ENCODE measurements around the gene KLRK1.
"Not testable (repeated sequence)": the region's sequence is repeated elsewhere in the genome, so short reads cannot be mapped to it uniquely, and the experiment has no call there.

Gene KLRK1

DNA sequence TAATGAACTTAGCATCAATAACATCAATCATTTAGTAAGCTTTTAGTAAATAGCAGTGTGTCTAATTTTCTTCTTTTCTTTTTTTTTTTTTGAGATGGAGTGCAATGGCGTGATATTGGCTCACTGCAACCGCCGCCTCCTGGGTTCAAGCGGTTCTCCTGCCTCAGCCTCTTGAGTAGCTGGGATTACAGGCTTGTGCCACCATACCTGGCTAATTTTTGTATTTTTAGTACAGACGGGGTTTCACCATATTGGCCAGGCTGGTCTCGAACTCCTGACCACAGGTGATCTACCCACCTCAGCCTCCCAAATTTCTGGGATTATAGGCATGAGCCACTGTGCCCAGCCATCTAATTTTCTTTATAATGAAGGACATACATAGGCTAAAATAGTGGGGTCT is 2.3 kb downstream of the KLRK1 start:
- DNase-seq: not testable (repeated sequence)

GRCh38 chr12:10386857-10387256 is 3.0 kb downstream of the KLRK1 start:
- no peak for DNase-seq

GRCh38 chr12:10385166-10385613 is 4.7 kb downstream of the KLRK1 start:
- DNase-seq: no peak

GRCh38 chr12:10384191-10384590 is 5.7 kb downstream of the KLRK1 start:
- DNase-seq: no peak

DNA sequence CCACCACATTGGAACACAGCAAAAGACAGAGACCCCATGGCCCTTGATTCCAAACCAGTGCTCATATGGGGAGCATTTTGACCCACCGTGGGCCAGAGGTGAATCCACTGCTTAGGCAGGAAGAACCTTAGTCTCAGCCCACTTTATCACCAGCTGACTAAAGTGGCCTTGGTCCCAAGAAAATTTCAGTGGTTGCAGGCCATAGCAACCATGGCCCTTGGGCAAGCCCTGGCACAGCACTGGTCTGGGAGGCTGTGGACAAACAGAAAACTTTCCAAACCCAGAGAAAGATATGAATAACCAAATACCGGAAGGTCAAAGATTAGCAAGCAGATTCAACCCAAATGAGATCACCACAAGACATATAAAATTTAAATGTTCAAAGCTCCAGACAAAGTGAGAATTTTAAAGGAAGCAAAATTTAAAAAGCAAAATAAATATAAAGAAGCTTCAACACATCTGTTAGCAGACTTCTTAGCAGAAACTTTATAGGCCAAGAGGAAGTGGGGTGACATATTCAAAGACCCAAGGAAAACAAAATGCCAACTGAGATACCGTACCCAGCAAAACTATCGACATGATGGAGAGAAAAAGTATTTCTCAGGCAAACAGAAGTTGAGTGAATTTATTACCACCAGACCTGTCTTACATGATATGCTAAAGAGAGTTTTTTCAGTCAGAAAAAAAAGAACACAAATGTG is 7.8 kb downstream of the KLRK1 start:
- no peak for DNase-seq

DNA sequence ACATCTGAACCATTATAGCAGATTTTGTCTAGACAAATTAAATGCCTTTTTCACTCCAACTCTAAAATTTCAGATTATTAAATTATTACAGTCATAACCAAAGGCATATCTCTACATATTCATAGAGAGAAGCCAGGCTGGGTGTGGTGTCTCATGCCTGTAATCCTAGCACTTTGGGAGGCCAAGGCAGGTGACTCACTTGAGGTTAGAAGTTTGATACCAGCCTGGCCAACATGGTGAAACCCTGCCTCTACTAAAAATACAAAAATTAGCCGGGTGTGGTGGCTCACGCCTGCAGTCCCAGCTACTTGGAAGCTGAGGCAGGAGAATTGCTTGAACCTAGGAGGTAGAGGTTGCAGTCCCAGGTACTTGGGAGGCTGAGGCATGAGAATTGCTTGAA is 11.1 kb downstream of the KLRK1 start:
- DNase-seq: not testable (repeated sequence)

DNA sequence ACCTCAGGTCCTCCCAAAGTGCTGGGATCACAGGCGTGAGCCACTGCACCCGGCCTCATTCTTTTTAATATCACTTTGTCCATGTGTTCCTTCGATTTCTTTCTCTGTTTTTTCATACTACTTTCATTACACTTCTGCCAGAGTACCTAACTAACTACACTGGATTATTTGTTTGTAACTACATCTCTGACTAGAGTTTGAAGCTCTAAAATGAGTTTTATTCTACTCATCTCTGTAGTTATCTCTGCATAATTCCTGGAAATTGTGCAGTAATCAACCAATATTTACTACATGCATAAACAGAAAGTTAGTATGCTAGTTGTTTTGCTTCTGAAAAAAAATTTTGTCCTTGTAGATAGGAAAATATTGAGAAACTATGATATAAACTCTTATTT is 15.2 kb downstream of the KLRK1 start:
- no peak for DNase-seq

DNA sequence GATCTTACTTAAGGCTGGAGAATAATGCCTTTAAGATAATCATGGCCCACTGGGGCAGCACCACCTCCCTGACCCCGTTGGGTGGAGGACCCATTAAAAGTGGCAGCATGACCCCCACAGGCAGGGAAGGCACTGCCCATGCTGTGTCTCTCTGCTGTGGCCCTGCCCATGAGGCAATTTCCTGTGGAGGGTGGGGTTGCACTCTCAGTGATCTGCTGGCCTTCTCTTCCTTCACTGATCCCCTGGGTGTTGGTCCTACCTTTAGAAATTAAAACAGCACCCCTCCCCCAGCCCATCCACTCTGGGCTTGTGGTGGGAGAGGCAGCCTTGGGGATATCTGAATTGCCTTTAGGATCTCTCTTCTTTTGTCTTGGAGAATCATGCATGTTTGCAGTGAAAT is 17.3 kb downstream of the KLRK1 start:
- peak; percentile 37 for DNase-seq

- DNase-seq: not testable (repeated sequence)
Measured at GRCh38 chr12:10371893-10372535, 17.8 kb downstream of the KLRK1 start.

GRCh38 chr12:10369557-10370415 is 20.1 kb downstream of the KLRK1 start:
- peak; percentile 37 for DNase-seq

DNA sequence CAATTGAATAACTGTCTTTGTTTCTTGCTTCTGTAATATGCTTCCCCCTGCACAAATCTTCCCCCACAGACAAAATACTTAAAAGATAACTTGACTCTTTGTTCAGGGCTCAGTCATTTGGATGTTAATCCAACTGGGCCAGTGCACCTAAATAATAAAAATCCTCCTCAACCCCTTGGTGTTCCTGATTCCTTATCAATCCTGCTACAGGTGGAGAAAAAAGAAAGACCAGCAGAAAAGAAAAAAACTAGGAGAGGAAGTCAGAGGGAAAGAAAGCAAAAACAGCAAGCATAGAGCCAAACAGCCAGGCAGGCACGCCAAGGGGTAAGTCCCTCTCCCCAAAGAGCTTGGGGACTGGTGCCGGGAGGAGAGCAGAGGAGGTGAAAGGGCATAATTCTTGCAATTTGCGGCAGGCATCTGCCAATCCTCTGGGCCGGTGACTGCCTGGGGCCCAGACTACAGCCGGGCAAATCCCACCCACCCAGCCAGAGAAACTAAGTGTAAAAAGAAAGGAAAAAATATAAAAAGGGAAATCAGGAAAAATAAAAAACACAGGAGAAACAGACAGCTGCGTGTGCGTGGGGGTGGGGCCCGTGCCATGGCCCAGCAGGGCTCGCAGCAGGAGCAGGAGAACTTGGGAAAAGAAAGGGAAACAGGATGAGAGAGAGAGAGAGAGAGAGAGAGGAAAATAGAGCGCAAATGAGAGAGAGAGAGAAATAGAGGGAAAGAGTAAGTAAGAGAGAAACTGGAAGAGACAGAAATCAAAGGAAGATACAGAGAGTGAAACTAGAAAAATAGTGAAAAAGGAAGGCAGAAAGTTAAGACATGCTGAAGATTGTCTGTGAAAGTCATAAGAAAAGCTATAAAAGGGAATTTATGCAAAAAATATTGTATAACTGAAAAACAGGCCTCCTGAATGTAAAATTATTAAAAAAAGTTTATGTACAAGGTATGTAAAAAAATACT is 21.4 kb downstream of the KLRK1 start:
- no peak for DNase-seq

GRCh38 chr12:10367714-10368113 is 22.1 kb downstream of the KLRK1 start:
- DNase-seq: not testable (repeated sequence)

DNA sequence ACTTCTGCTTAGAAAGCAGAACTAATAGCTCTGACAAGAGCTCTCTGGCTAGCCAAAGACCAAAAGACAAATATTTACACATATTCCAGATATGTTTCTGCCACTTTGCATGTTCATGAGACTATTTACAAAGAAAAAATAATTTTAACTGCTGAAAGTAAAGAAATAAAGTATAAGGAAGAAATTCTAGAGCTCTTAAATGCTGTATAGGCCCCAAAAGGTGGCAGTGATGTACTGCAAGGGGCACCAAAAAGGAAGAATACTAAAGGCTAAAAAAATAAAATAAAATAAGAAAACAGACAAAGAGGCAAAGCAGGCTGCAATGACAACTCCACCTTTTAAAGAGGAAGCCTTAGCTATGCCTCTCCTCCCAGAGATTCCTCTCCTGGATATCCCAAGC is 23.0 kb downstream of the KLRK1 start:
- no peak for DNase-seq

DNA sequence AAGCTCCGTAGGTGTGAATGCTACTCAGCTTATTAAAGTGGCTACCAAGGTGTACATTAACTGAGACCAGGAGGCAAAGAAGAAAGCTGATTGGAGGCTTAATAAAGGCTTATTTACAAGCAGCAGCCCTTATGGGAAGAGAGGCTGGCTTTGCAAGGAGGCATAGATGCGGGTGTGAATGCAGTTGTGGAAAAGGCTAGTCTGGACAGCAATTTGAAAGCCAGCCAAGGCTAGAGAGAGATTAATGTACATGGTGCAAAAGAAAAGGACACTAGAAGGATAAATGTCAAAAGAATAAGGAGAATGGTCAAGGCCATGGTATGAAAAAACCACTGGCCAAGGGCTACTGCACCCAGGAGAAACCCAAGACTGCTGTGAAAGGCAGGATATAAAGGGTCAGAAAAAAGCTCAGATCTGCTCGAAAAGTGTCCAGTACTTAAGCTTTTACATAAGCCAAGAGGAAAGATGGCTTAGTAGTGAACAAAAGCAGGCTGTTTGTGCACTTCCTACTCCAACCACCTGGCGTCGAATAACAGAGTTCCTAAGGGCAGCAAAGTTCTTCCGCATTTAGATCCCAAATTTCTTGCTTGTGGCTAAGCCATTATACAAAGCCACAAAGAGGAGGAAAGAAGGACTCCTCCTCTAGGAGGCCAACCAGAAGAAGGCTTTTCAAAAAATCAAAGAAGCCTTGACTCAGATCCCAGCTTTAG is 24.0 kb downstream of the KLRK1 start:
- DNase-seq: no peak

DNA sequence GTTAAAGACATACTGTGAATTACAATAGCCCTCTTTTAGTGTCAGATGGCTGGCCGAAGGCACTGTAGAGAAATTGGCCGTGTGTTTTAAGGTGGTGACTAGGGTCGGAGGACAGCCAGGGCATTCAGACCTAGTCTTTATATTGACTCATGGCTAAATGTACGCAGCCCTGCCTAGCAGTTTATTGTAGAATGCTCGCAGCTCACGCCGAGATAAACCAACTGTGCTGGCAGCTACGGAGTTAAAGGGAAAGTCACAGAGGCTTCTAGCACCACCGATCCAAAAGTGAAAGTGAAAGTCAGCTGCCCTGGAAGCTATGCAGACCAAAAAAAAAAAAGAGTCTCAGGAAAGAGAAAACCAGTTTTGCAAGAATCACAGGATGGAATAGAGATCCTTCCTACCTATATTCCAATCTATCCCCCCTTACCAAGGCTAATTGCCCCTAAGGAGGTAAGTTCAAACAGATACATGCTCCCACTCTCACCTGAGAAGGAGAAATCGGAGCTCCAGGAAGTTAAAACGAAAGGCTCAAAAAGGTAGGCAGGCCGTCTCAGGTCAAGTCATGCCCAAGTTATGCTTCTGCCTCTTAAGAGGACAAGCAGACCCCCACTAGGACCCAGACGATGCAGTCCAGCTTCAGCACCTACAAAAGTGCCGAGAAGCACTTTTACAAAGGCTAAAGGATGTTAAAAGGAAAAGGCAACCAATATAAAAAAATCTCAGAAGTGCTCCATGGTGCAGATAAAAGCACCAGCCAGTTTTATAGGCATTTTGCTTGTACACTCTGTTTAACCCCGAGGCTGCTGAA is 24.8 kb downstream of the KLRK1 start:
- peak; percentile 80 for DNase-seq

GRCh38 chr12:10363914-10364814 is 25.7 kb downstream of the KLRK1 start:
- DNase-seq: no peak

DNA sequence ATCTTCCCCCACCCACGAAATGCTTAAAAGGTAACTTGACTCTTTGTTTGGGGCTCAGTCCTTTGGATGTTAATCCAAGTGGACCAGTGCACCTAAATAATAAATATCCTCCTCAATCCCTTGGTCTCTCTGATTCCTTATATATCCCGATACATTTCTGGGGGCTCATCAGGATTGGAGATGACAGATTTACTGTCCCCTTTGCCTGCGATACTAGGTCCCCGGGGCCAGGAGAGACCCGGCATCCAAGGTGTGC is 26.3 kb downstream of the KLRK1 start:
- DNase-seq: no peak

GRCh38 chr12:10362828-10363657 is 26.8 kb downstream of the KLRK1 start:
- DNase-seq: no peak

GRCh38 chr12:10362325-10362724 is 27.5 kb downstream of the KLRK1 start:
- no peak for DNase-seq

Data from CD4-positive, alpha-beta T cell treated with Interleukin-10 for 1 hour (primary cell).